Right renal pelvis (tissue), 4 donors: ENCODE results near the gene TUBA4A. TPM values are rescaled to one million over a fixed set of nuclear protein-coding genes. Genes with fewer than 3 reads are reported as not detected.
"Not testable (repeated sequence)": the region's sequence is repeated elsewhere in the genome, so short reads cannot be mapped to it uniquely, and the experiment has no call there.

Source experiments
- DNase-seq, 4 donors: peaks; one replicate each; pipeline ENCODE4 v3.0.0-alpha.2; 2013; ENCODE audit warnings: low read depth in 4 of 4, low spot score in 3 of 4, missing footprints in 1 of 4
- polyA plus RNA-seq, 4 donors: library from polyadenylated mRNA; unstranded; fragments of 120-200 nt; gene quantifications; one replicate each; pipeline ENCODE4 v1.2.1, GENCODE V29; 2013; ENCODE audit not compliant: insufficient read length in 4 of 4

TUBA4A gene
- polyA plus RNA-seq, 4 donors, result 34.0 to 60.1 (median 37.1) TPM

GRCh38 chr2:219271021-219271420 lies 17.3 kb upstream of the TUBA4A start:
- DNase-seq, result no peak

GRCh38 chr2:219270055-219270372 lies 16.3 kb upstream of the TUBA4A start:
- DNase-seq, result no peak

- DNase-seq, result no peak
These were observed 15.8 kb upstream of the TUBA4A start for GRCh38 chr2:219269362-219270054.

GRCh38 chr2:219268294-219268693 lies 14.6 kb upstream of the TUBA4A start:
- DNase-seq, result no peak

GRCh38 chr2:219266886-219267285 lies 13.2 kb upstream of the TUBA4A start:
- DNase-seq, result no peak

- DNase-seq, result no peak
These were observed 12.5 kb upstream of the TUBA4A start for GRCh38 chr2:219266232-219266631.

- DNase-seq, result no peak
These were observed 7.5 kb upstream of the TUBA4A start for GRCh38 chr2:219261024-219261855.

GRCh38 chr2:219258942-219259341 lies 5.2 kb upstream of the TUBA4A start:
- DNase-seq, result not testable (repeated sequence)

- DNase-seq, result no peak
These were observed 978 bp upstream of the TUBA4A start for GRCh38 chr2:219254590-219255201.

- no peak for DNase-seq
These were observed 592 bp downstream of the TUBA4A start, which contains the start of gene TUBA4B for GRCh38 chr2:219252900-219253752. Gene TUBA4B, plus strand, starts transcription at chr2:219253243. Its CDS starts 165 bp downstream, at chr2:219253408.

- no peak for DNase-seq
These were observed 1.2 kb downstream of the TUBA4A start for GRCh38 chr2:219252570-219252899.

- no peak for DNase-seq
These were observed 1.6 kb downstream of the TUBA4A start for GRCh38 chr2:219252084-219252483.

GRCh38 chr2:219251656-219252055 lies 2.1 kb downstream of the TUBA4A start:
- no peak for DNase-seq

GRCh38 chr2:219250049-219250781 lies 3.5 kb downstream of the TUBA4A start:
- DNase-seq, result no peak

GRCh38 chr2:219249203-219249980 lies 4.3 kb downstream of the TUBA4A start:
- DNase-seq, result peak in 1 of 4 donors; percentile 54

- no peak for DNase-seq
These were observed 4.9 kb downstream of the TUBA4A start for GRCh38 chr2:219248845-219249202.

GRCh38 chr2:219247678-219248642 lies 5.8 kb downstream of the TUBA4A start:
- no peak for DNase-seq

- DNase-seq, result no peak
These were observed 7.2 kb downstream of the TUBA4A start for GRCh38 chr2:219246559-219246958.
